WTC11 (cell line): ENCODE measurements around the gene SLC35F1. TPM values are rescaled to one million over a fixed set of nuclear protein-coding genes. Genes with fewer than 3 reads are reported as not detected.

Experiments used
- ATAC-seq: fragments of 200-7000 bp; cut with Tn5 transposase; 2 replicates; pipeline ENCODE4 v1.10.0; 2021; ENCODE audit warnings: mild to moderate bottlenecking, moderate library complexity
- CTCF ChIA-PET: fragments of 300-600 bp; sonication (Branson Sonifier 250); formaldehyde crosslinking; loops from one replicate; lab custom pipeline; 2021; ENCODE audit warnings: antibody characterized with exemption; lab: Charles Lee
- POLR2A ChIA-PET: fragments of 350-600 bp; sonication (Branson Sonifier 250); formaldehyde crosslinking; loops from one replicate; lab custom pipeline; 2021; ENCODE audit warnings: antibody characterized with exemption; lab: Charles Lee
- DNase-seq: peaks from one replicate; pipeline ENCODE4 v3.0.0; 2021; ENCODE audit warnings: low spot score
- H3K27ac Mint-ChIP-seq: 2 replicates; pipeline ENCODE4 v1.8.0; 2021; ENCODE audit warnings: mixed read lengths
- H3K27me3 Mint-ChIP-seq: 2 replicates; pipeline ENCODE4 v1.8.0; 2021; ENCODE audit warnings: low read depth, mild to moderate bottlenecking, moderate library complexity, mixed read lengths
- H3K36me3 Mint-ChIP-seq: 2 replicates; pipeline ENCODE4 v1.8.0; 2021; ENCODE audit warnings: mixed read lengths
- H3K4me1 Mint-ChIP-seq: 2 replicates; pipeline ENCODE4 v1.8.0; 2022; ENCODE audit warnings: mixed read lengths
- H3K4me3 Mint-ChIP-seq: 2 replicates; pipeline ENCODE4 v1.8.0; 2021; ENCODE audit warnings: mild to moderate bottlenecking, moderate library complexity, mixed read lengths
- H3K9me3 Mint-ChIP-seq: 2 replicates; pipeline ENCODE4 v1.8.0; 2021; ENCODE audit warnings: mixed read lengths
- AR ChIP-seq: fragments of 250-450 bp; sonication (Bioruptor Pico); IDR thresholded peaks from 2 replicates; pipeline ENCODE4 v1.9.0; 2021; ENCODE audit warnings: mild to moderate bottlenecking
- ARID4B ChIP-seq: sonication (generic); formaldehyde crosslinking; IDR thresholded peaks from 2 replicates; pipeline ENCODE4 v1.8.0; 2023; ENCODE audit warnings: missing genetic modification reagents, mild to moderate bottlenecking, borderline replicate concordance
- CBFB ChIP-seq: sonication (generic); formaldehyde crosslinking; IDR thresholded peaks from 2 replicates; pipeline ENCODE4 v1.8.1; 2022; ENCODE audit warnings: mild to moderate bottlenecking, low read depth, missing genetic modification reagents
- CDX4 ChIP-seq: fragments of 250-450 bp; sonication (Bioruptor Pico); IDR thresholded peaks from 2 replicates; pipeline ENCODE4 v1.9.0; 2021; ENCODE audit warnings: moderate library complexity, mild to moderate bottlenecking, inconsistent platforms, borderline replicate concordance
- E2F4 ChIP-seq: sonication (generic); formaldehyde crosslinking; IDR thresholded peaks from 2 replicates; pipeline ENCODE4 v1.8.1; 2022; ENCODE audit warnings: low read depth, mild to moderate bottlenecking, moderate library complexity, missing genetic modification reagents, borderline replicate concordance
- ESRRA ChIP-seq: sonication (generic); formaldehyde crosslinking; IDR thresholded peaks from 2 replicates; pipeline ENCODE4 v1.8.1; 2022; ENCODE audit warnings: mild to moderate bottlenecking, missing genetic modification reagents, borderline replicate concordance
- PRDM15 ChIP-seq: sonication (generic); formaldehyde crosslinking; IDR thresholded peaks from 2 replicates; pipeline ENCODE4 v1.8.0; 2022; ENCODE audit warnings: missing genetic modification reagents
- SMAD4 ChIP-seq: sonication (generic); formaldehyde crosslinking; IDR thresholded peaks from 2 replicates; pipeline ENCODE4 v1.8.0; 2022; ENCODE audit warnings: mild to moderate bottlenecking, missing genetic modification reagents
- STAT6 ChIP-seq: sonication (generic); formaldehyde crosslinking; conservative IDR thresholded peaks from 2 replicates; pipeline ENCODE4 v1.8.1; 2023; ENCODE audit warnings: mild to moderate bottlenecking, low read depth, missing genetic modification reagents, moderate library complexity
- ZNF219 ChIP-seq: sonication (generic); formaldehyde crosslinking; IDR thresholded peaks from 2 replicates; pipeline ENCODE4 v1.8.0; 2023; ENCODE audit warnings: missing genetic modification reagents, mild to moderate bottlenecking, borderline replicate concordance
- ZNF232 ChIP-seq: sonication (generic); formaldehyde crosslinking; IDR thresholded peaks from 2 replicates; pipeline ENCODE4 v1.8.0; 2022; ENCODE audit warnings: mild to moderate bottlenecking, missing genetic modification reagents
- ZNF425 ChIP-seq: fragments of 250-450 bp; sonication (Bioruptor Pico); conservative IDR thresholded peaks from 2 replicates; pipeline ENCODE4 v1.9.0; 2021; ENCODE audit warnings: mild to moderate bottlenecking
- total RNA-seq: library from RNA; stranded (reverse); gene quantifications from 3 replicates; pipeline ENCODE4 v1.2.3, GENCODE V29; 2021

Gene SLC35F1
- total RNA-seq, 1 experiment from 2014 or later, result 11.0 TPM

- H3K4me1 Mint-ChIP-seq, result 0 out of 2 replicates have a peak, but pooled peaks cover 3% of the 10 kb centered on the region
- POLR2A ChIA-PET, result no interaction called here
- no peak for TF ChIP-seq SMAD4 (CRISPR knock-in tag)
- no peak for TF ChIP-seq AR (CRISPR knock-in tag)
- no peak for TF ChIP-seq ESRRA (CRISPR knock-in tag)
- TF ChIP-seq ZNF425 (CRISPR knock-in tag), result no peak
- no peak for TF ChIP-seq ZNF219 (CRISPR knock-in tag)
- no peak for TF ChIP-seq PRDM15 (CRISPR knock-in tag)
- no peak for TF ChIP-seq ARID4B (CRISPR knock-in tag)
- TF ChIP-seq STAT6 (CRISPR knock-in tag), result no peak
- TF ChIP-seq CDX4, result no peak
- TF ChIP-seq E2F4 (CRISPR knock-in tag), result no peak
- no peak for TF ChIP-seq ZNF232 (CRISPR knock-in tag)
- TF ChIP-seq CBFB, result no peak
- no peak overlapping the region for H3K27ac Mint-ChIP-seq
- peaks cover 26% of the 10 kb centered on the region for H3K9me3 Mint-ChIP-seq
- H3K27me3 Mint-ChIP-seq, result no peaks in the 10 kb centered on the region; the same call in 1 of the 2 replicates
- DNase-seq (no peak), ATAC-seq (no peak)
- H3K4me3 Mint-ChIP-seq, result no peak overlapping the region
- H3K36me3 Mint-ChIP-seq, result peaks cover 21% of the 10 kb centered on the region
- CTCF ChIA-PET, result no interaction called here
Measured at GRCh38 chr6:118174071-118174470, 267.0 kb downstream of the SLC35F1 start.
